Stimulated activated naive CD8-positive, alpha-beta T cell treated with anti-CD3 and anti-CD28 coated beads, Interleukin-15, Interleukin-2, amounts not matched to agents 100 ng/mL and 50 ng/mL, for 24 hours (primary cell): Measurements from ENCODE around the gene NAGS.
"Not testable (repeated sequence)": the region's sequence is repeated elsewhere in the genome, so short reads cannot be mapped to it uniquely, and the experiment has no call there.

Source experiments
- H3K27ac Mint-ChIP-seq: one replicate; pipeline ENCODE4 v1.8.0; 2021; ENCODE audit warnings: mild to moderate bottlenecking, mixed read lengths
- H3K27me3 Mint-ChIP-seq: one replicate; pipeline ENCODE4 v1.8.0; 2021; ENCODE audit warnings: mixed read lengths
- H3K36me3 Mint-ChIP-seq: one replicate; pipeline ENCODE4 v1.8.0; 2021; ENCODE audit warnings: low read depth, mixed read lengths
- H3K4me1 Mint-ChIP-seq: one replicate; pipeline ENCODE4 v1.8.0; 2021; ENCODE audit warnings: low read depth, mixed read lengths
- H3K4me3 Mint-ChIP-seq: one replicate; pipeline ENCODE4 v1.8.0; 2021; ENCODE audit warnings: mild to moderate bottlenecking, mixed read lengths
- H3K9me3 Mint-ChIP-seq: one replicate; pipeline ENCODE4 v1.8.0; 2021; ENCODE audit warnings: mixed read lengths

The NAGS gene

DNA sequence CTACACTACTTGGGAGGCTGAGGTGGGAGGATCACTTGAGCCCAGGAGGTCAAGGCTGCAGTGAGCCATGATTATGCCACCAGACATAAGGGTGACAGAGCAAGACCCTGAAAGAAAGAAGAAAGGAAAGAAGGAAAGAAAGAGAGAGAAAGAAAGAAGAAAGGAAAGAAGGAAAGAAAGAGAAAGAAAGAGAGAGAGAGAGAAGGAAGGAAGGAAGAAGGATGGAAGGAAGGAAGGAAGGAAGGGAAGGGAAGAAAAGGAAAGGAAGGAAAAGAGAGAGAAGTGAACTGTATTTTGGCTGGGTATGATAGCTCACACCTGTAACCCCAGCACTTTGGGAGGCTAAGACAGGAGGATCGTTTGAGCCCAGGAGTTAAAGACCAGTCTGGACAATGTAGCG, 26.3 kb upstream of the NAGS start:
- Mint-ChIP-seq H3K36me3 (no peaks in the 10 kb centered on the region), H3K4me3 (no peak overlapping the region), H3K27ac (no peak overlapping the region), H3K4me1 (no peaks in the 10 kb centered on the region), H3K9me3 (no peaks in the 10 kb centered on the region), H3K27me3 (peaks cover 34% of the 10 kb centered on the region)

DNA sequence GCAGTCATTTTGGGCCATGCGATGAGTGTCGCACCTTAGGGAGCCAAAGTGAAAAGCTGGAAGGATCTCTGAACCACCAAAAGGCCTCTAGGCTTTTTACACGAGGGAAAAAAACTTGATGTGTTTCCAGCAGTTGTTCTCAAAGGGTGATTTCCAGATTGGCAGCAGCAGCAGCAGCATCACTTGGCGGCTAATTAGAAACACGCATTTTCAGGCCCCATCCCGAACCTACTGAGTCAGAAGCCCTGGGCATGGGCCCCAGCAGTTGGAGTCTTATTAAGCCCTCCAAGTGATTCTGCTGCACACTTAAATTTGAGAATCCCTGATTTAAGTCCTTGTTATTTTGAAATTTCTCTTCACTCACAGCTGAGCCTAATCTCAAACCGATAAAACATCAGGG, 25.4 kb upstream of the NAGS start:
- no peaks in the 10 kb centered on the region for H3K4me1 Mint-ChIP-seq
- no peak overlapping the region for H3K4me3 Mint-ChIP-seq
- no peak overlapping the region for H3K27ac Mint-ChIP-seq
- H3K27me3 Mint-ChIP-seq = peaks cover 33% of the 10 kb centered on the region
- no peaks in the 10 kb centered on the region for H3K9me3 Mint-ChIP-seq
- no peaks in the 10 kb centered on the region for H3K36me3 Mint-ChIP-seq

DNA sequence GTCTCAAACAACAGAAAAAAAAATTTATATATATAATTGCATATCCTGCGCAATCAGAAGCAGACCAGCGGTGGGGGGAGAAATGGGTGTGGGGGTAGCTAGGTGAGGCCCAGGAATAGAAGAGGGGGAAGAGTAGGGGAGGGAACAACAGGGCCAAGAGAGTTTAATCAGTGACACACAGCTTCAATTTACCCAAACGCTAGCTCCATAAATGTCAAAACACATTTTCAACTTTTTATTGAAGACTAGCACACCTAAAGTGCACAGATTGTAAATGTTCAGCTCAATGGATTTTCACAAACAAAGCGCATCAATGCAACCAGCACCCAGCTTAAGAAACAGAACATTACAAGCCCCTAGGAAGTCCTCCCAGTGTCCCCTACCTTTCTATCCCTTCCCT, 24.8 kb upstream of the NAGS start:
- Mint-ChIP-seq H3K4me3 (no peak overlapping the region), H3K4me1 (no peaks in the 10 kb centered on the region), H3K27ac (no peak overlapping the region), H3K27me3 (peaks cover 34% of the 10 kb centered on the region), H3K36me3 (no peaks in the 10 kb centered on the region), H3K9me3 (no peaks in the 10 kb centered on the region)

DNA sequence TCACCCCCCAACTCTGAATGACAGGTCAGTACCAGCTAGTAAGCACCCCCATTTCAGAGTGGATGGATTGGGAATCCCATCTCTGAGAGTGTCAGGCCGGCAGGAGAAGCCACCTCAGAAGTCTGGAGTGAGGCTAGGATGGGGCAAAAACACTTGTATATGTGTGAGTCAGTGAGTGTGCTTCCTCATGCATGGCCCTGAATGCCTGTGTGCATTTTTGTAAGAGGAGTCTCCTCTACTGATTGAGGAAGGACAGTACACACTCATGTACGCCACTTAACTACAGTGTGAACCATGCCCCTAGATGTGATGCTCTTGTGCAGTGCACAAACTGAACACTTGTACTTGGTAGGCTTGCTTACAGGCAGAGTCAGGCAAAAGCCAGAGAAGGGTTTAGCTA, 22.3 kb upstream of the NAGS start:
- H3K36me3 Mint-ChIP-seq = no peaks in the 10 kb centered on the region
- H3K9me3 Mint-ChIP-seq = no peaks in the 10 kb centered on the region
- peaks cover 46% of the 10 kb centered on the region for H3K27me3 Mint-ChIP-seq
- H3K4me3 Mint-ChIP-seq = no peak overlapping the region
- H3K27ac Mint-ChIP-seq = no peak overlapping the region
- no peaks in the 10 kb centered on the region for H3K4me1 Mint-ChIP-seq

DNA sequence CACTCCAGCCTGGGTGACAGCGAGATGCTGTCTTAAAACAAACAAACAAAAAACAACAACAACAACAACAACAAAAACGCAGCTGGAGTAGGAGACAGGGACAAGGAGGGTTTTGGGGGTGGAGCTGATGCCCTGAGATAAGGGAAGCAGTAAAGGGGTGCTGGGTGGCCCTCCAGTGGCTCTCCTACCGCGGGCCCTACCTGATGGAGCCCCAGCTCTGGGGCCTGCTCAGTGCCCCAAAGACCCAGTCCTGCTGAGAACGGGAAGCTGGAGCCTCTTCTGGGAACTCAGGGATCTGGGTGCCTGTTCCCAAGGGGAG, 21.3 kb upstream of the NAGS start:
- H3K36me3 Mint-ChIP-seq = no peaks in the 10 kb centered on the region
- no peaks in the 10 kb centered on the region for H3K9me3 Mint-ChIP-seq
- H3K27ac Mint-ChIP-seq = no peak overlapping the region
- peaks cover 52% of the 10 kb centered on the region for H3K27me3 Mint-ChIP-seq
- no peaks in the 10 kb centered on the region for H3K4me1 Mint-ChIP-seq
- peak overlapping the region; percentile 37 for H3K4me3 Mint-ChIP-seq

DNA sequence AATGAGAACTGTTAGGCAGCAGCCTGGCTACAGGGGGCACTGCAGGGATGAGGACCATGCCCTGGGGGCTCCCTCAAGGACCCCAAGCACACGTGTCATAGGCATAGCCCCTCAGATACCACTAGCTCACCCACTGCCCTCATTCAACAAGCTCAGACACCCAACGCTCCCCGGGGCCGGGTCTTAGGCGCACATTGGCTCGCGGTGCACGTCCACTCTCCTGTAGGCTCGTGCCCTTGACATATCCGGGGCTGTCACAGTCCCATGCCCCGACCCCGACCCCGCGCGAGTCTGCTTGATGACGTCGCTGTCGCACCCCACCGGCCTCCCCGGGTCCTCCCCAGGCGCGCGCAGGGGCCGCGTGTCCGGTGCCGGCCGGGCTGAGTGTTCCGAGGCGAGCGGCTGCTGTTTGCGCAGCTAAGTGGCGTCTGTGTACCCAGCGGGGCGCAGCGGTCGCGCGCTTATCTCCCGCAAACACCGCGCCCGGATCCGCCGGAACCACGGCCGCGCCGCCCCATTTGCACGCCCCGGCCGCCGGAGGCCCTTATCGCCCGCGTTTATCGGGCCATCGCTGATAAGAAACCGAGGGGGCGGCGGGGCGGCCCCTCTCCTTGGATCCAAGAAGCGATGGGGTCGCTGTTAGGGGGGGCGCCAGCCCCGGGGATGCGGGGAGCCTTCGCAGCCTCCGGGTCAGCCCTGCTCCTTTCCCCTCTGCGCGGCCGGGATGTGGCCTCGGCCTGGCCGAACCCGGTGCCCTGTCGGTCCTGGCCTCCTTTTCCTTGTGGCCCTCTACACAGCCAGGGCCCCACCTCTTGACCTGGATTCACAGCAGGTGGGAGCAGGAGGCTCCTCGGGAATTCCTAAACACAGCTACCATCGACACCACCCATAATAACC, 20.7 kb upstream of the NAGS start:
- H3K27me3 Mint-ChIP-seq = peaks cover 48% of the 10 kb centered on the region
- no peak overlapping the region for H3K4me3 Mint-ChIP-seq
- no peaks in the 10 kb centered on the region for H3K36me3 Mint-ChIP-seq
- H3K4me1 Mint-ChIP-seq = no peaks in the 10 kb centered on the region
- H3K9me3 Mint-ChIP-seq = no peaks in the 10 kb centered on the region
- no peak overlapping the region for H3K27ac Mint-ChIP-seq

DNA sequence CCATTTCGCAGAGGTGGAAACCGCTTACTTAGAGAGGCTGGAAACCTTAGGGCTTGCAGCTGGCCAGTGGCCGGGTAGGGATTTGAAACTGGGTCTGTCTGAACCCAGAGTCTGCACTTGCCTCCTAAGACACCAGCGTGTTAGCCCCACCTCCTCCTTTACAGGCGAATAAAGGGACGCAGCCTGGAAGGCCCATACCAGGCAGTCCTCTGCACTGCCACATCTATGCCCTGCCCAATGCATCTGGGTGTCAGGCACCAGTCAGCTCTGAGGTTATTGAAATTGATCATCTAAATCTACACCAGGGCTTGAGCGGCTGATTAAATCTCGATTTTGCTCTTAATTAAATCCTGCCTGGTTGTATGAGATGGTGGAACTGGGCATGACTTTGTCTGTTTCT, 19.9 kb upstream of the NAGS start:
- Mint-ChIP-seq H3K36me3 (no peaks in the 10 kb centered on the region), H3K9me3 (no peaks in the 10 kb centered on the region), H3K27me3 (peaks cover 46% of the 10 kb centered on the region), H3K27ac (no peak overlapping the region), H3K4me1 (no peaks in the 10 kb centered on the region), H3K4me3 (no peak overlapping the region)

DNA sequence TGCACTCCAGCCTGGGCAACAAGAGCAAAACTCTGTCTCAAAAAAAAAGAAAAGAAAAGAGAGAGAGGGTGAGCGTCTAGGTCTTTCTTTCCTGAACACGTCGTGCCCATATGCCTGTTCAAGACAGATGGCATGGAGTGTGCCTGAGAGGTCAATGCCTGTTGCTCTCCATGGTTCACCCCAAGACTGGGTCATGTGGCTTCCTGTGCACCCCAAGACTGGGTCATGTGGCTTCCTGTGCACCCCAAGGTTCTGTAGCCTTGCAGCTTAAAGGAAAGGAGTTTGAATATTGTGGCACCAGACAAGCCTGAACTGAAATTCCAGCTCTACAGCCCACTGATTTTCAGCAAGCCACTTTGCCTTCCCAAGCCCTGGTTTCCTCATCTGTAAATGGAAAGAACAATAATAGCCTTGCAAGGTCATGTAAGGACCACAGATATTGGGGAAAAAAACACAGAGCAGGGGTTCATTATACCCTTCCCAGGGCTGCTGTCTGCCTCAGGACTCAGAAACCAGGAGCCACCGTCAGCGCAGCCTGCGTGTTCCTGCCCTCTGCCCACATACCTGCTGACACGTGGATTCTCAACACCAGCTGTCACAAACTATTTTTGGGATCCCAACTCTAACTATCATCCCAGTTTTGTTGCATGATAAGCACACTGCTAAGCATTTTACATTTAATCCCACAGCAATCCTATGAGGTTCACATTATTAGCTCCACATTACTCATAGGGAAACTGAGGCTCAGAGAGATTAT, 18.0 kb upstream of the NAGS start:
- no peaks in the 10 kb centered on the region for H3K4me1 Mint-ChIP-seq
- H3K27me3 Mint-ChIP-seq = peaks cover 42% of the 10 kb centered on the region

DNA sequence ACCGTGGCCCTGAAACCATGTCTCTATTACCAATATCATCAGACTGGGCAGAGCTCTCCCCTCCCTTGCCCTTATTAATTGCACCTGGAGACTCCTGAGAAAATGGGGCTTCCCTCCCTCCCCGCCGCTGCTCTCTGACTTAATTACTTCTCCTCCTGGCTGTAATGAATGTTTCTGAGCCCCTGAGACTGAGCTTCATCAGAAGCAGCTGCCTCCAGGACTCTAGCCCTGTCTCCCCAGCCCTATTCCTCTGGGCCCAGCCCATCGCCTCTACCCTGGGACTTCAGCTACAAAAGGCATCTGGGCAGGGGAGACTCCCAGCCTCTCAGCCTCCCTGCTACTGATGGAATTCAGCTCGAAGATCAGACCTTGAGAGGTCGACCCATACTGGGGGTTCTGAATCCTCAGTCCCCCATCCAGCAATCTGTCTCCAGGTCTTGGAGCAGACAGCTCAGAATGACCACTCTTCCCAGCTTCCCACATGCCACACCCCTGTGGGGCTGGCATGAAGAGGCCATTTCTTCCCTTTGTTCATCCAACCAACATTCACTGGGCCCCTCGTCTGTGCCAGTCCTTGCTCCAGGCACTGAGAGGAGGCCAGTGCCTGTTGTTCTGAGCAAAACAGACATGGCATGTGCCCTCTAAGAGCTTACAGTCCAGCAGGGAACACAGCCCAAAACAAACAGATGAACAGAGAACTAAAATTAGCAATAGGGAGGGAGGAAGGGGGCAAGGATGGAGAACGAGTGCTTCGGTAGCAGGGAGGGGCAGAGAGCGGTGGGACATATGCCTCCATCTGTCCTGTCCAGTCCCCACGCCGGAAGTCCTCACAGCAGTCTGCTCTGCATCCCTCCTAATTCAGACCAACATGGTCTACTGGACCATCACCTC, 17.0 kb upstream of the NAGS start:
- Mint-ChIP-seq H3K27ac (no peak overlapping the region), H3K9me3 (no peaks in the 10 kb centered on the region), H3K4me3 (no peak overlapping the region), H3K4me1 (no peaks in the 10 kb centered on the region), H3K27me3 (peaks cover 33% of the 10 kb centered on the region), H3K36me3 (no peaks in the 10 kb centered on the region)

More for the DNA sequence above, 18.0 kb upstream of the NAGS start:
- H3K4me3 Mint-ChIP-seq = no peak overlapping the region
- H3K27ac Mint-ChIP-seq = no peak overlapping the region
- no peaks in the 10 kb centered on the region for H3K9me3 Mint-ChIP-seq
- H3K36me3 Mint-ChIP-seq = no peaks in the 10 kb centered on the region

DNA sequence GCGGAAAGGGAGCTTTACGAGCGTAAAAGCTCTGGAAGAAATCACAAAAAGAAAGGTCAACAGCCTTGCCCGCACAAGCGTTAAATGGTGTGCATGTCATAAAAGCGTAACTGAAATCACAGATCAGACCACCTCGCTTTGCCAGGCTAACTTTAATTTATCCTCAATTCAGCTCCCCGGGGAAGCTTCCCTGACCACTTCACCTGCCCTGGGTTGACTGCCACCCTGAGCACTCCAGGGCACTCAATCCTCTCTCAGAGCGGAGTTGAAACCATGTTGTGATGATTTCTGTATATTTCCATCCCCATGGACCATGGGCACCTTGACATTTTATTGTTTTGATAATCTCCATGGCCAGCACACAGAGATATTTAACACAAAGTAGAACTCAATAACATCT, 16.1 kb upstream of the NAGS start:
- Mint-ChIP-seq H3K4me1 (no peaks in the 10 kb centered on the region), H3K4me3 (no peak overlapping the region), H3K9me3 (no peaks in the 10 kb centered on the region), H3K27me3 (peaks cover 25% of the 10 kb centered on the region), H3K36me3 (no peaks in the 10 kb centered on the region), H3K27ac (no peak overlapping the region)

DNA sequence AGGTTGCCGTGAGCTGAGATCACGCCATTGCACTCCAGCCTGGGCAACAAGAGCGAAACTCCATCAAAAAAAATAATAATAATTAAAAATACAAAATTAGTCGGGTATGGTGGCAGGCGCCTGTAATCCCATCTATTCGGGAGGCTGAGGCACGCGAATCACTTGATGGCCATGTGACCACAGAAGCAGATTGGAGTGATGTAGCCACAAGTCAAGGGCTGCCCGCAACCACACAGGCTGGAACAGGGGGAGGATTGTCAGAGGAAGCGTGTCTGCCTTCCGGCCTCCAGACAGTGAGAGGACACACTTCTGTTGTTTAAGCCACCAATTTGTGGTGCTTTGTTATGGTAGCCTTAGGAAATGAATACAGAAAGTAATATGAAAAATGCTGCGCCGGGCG, 11.8 kb upstream of the NAGS start:
- Mint-ChIP-seq H3K4me3 (no peak overlapping the region), H3K27me3 (peaks cover 18% of the 10 kb centered on the region), H3K27ac (no peak overlapping the region), H3K36me3 (no peaks in the 10 kb centered on the region), H3K4me1 (peaks cover 6% of the 10 kb centered on the region), H3K9me3 (no peaks in the 10 kb centered on the region)

DNA sequence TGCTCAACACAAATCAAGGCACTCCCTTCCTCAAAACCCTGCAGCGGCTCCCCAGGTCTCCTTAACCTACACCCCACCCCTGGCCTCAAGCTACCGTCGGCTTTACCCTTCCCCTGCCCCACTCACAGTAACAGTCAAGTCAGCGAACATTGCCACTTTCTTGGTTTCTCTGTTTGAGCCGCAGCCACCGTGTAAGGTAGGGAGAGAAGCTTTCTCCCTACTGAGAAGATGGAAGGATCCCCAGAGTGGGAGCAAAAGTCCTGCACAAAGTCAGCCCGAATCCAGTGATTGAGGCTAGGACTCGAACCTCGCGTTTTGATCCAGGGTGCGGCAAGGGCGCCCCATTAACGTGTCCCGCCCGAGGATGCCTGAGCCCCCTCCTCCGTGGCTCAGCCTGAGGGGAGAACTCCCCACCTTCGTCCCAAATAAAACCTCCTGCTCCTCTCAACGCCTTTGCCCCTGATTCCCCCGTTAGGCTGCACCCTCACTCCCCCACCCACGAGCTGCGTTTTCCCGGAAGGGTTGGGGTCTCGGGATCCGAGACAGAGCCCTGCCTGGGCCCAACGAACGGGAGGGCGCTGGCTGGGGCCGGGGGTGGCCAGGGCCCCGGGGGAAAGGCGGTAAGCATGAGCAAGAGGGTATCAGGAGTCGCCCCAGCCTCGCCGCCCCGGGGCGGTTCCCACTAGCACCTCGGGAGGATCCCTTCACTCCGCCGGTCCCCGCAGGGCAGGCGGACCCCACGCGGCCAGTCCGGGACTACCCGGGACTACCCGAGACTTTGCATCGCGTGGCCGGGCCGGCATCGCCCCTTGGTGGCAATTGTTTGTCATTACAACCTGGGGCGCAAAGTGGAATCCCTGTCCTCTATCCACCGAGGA, 9.9 kb upstream of the NAGS start:
- no peaks in the 10 kb centered on the region for H3K36me3 Mint-ChIP-seq
- no peaks in the 10 kb centered on the region for H3K9me3 Mint-ChIP-seq
- peaks cover 20% of the 10 kb centered on the region for H3K27me3 Mint-ChIP-seq
- peaks cover 6% of the 10 kb centered on the region for H3K4me1 Mint-ChIP-seq
- no peak overlapping the region for H3K27ac Mint-ChIP-seq
- H3K4me3 Mint-ChIP-seq = no peak overlapping the region

DNA sequence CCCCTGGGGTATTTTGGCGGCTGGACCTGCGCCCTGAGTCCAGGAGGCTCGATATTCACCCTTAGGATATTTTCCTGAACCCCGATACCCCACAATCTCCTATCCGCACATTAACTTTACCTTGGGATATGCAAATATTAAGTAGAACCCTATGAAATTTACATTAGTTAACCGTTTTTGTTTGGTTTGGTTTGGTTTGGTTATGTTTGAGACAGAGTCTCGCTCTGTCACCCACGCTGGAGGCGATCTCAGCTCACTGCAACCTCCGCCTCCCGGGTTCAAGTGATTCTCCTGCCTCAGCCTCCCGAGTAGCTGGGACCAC, 9.3 kb upstream of the NAGS start:
- H3K27ac Mint-ChIP-seq = no peak overlapping the region
- no peak overlapping the region for H3K4me3 Mint-ChIP-seq
- H3K27me3 Mint-ChIP-seq = peaks cover 20% of the 10 kb centered on the region

DNA sequence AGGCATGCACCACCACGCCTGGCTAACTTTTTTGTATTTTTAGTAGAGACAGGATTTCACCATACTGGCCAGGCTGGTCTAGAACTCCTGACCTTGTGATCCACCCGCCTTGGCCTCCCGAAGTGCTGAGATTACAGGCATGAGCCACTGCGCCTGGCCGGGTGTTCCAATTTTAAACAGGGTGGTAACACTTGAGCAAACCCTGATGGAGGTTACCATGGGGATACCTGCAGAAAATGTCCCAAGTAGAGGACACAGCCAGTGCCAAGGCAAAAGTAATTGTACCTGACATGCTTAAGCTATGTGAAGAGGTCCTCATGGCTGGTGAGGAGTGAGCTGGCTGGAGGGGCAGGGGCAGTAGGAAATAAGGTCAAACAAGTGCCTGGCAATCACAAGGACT, 7.2 kb upstream of the NAGS start:
- H3K4me1 Mint-ChIP-seq, H3K36me3 Mint-ChIP-seq, H3K27ac Mint-ChIP-seq, H3K9me3 Mint-ChIP-seq, H3K4me3 Mint-ChIP-seq: not testable (repeated sequence)
- peaks cover 25% of the 10 kb centered on the region for H3K27me3 Mint-ChIP-seq

More for the DNA sequence above, 9.3 kb upstream of the NAGS start:
- H3K36me3 Mint-ChIP-seq = no peaks in the 10 kb centered on the region
- H3K9me3 Mint-ChIP-seq = no peaks in the 10 kb centered on the region
- H3K4me1 Mint-ChIP-seq = peaks cover 6% of the 10 kb centered on the region
